D721Med (cell line): ENCODE measurements around the gene CNTNAP2.

ENCODE experiments used
- DNase-seq: peaks from one replicate; pipeline ENCODE4 v3.0.0; 2011; ENCODE audit warnings: low spot score; ENCODE audit not compliant: insufficient read length
- FAIRE-seq: peaks from 2 replicates; lab custom pipeline; 2011; peaks lifted over from hg19 to GRCh38; lab: Jason Lieb, UNC
- CTCF ChIP-seq: IDR thresholded peaks from 2 replicates; pipeline ENCODE4 v1.5.1; 2012; ENCODE audit warnings: mild to moderate bottlenecking, control low read depth; ENCODE audit not compliant: insufficient read depth; ENCODE audit errors: missing control alignments

CNTNAP2 gene

GRCh38 chr7:148218603-148219002, 2102.0 kb downstream of the CNTNAP2 start:
- no peak for FAIRE-seq
- TF ChIP-seq CTCF, result no peak
- DNase-seq, result no peak

- no peak for FAIRE-seq
- TF ChIP-seq CTCF, result no peak
- DNase-seq, result no peak
Measured at GRCh38 chr7:148222721-148223120, 2106.1 kb downstream of the CNTNAP2 start.

- no peak for FAIRE-seq
- no peak for DNase-seq
- no peak for TF ChIP-seq CTCF
Measured at GRCh38 chr7:148223160-148223559, 2106.6 kb downstream of the CNTNAP2 start.

GRCh38 chr7:148223738-148224137, 2107.1 kb downstream of the CNTNAP2 start:
- DNase-seq (no peak), FAIRE-seq (no peak)
- no peak for TF ChIP-seq CTCF

GRCh38 chr7:148230296-148230695, 2113.7 kb downstream of the CNTNAP2 start:
- no peak for DNase-seq
- no peak for TF ChIP-seq CTCF
- FAIRE-seq, result no peak

GRCh38 chr7:148230883-148231282, 2114.3 kb downstream of the CNTNAP2 start:
- FAIRE-seq (no peak), DNase-seq (no peak)
- TF ChIP-seq CTCF, result no peak

GRCh38 chr7:148232784-148233183, 2116.2 kb downstream of the CNTNAP2 start:
- DNase-seq (no peak), FAIRE-seq (no peak)
- no peak for TF ChIP-seq CTCF
